Adrenal gland (tissue), 12 donors: ENCODE results near the gene BZW2. TPM values are rescaled to one million over a fixed set of nuclear protein-coding genes. Genes with fewer than 3 reads are reported as not detected.

Source experiments
- DNase-seq, 7 donors: peaks; one replicate each; pipeline ENCODE4 v3.0.0-alpha.2; 2019 to 2020
- H3K27ac ChIP-seq, 5 donors: fragments of 200-600 bp; sonication (generic) in 4 of 5; 1 replicate in 3 of 5; 2 replicates in 2 of 5; pipeline versions ENCODE4 v1.5.1 to v1.8.0; 2016 to 2020; ENCODE audit warnings: mild to moderate bottlenecking in 1 of 5
- H3K27me3 ChIP-seq: fragments of 200-600 bp; 2 replicates; pipeline ENCODE4 v1.8.0; 2021
- H3K36me3 ChIP-seq, 2 donors: fragments of 200-600 bp; replicated peaks in 1 of 2; 1 replicate in 1 of 2; 2 replicates in 1 of 2; pipeline versions ENCODE4 v1.5.1 to v1.8.0; 2018 to 2022
- H3K4me1 ChIP-seq, 2 donors: fragments of 200-600 bp; replicated peaks in 1 of 2; 1 replicate in 1 of 2; 2 replicates in 1 of 2; pipeline versions ENCODE4 v1.5.1 to v1.8.0; 2018 to 2021
- H3K4me3 ChIP-seq, 4 donors: fragments of 200-600 bp; sonication (generic) in 3 of 4; one replicate each; pipeline ENCODE4 v1.5.1; 2016 to 2018
- H3K9me3 ChIP-seq, 3 donors: fragments of 200-600 bp; sonication (generic) in 1 of 3; replicated peaks in 1 of 3; 1 replicate in 2 of 3; 2 replicates in 1 of 3; pipeline versions ENCODE4 v1.5.1 to v1.8.0; 2016 to 2021
- POLR2A ChIP-seq, 2 donors: fragments of 450-650 bp; IDR thresholded peaks; one replicate each; pipeline ENCODE4 v1.6.1; 2017; ENCODE audit warnings: antibody characterized with exemption in 2 of 2, mild to moderate bottlenecking in 2 of 2, moderate library complexity in 1 of 2
- WGBS, 4 donors: extraction: QIAGEN DNeasy Blood & Tissue Kit in 2 of 4; methylation state at CpG; one replicate each; pipeline versions ENCODE4 v1.1.5 to v1.1.7; 2013 to 2017; 5-methylcytosine and 5-hydroxymethylcytosine counted together
- intact Hi-C, 2 donors: fragments of 100-400 bp; cut with DNase I; formaldehyde crosslinking; loops; one replicate each; pipeline versions ENCODE4 v1.14.1 to v1.15.0; 2022 to 2023
- polyA plus RNA-seq, 3 donors: library from polyadenylated mRNA; stranded (reverse); fragments of 200-250 nt in 2 of 3; fragments of 350-450 nt in 1 of 3; fragmentation: Illumina TruSeq in 1 of 3; extraction: RNeasy Lipid Tissue Mini Kit (QIAGEN cat#74804) in 1 of 3; gene quantifications; one replicate each; pipeline ENCODE4 v1.2.3, GENCODE V29; 2013 to 2014
- total RNA-seq, 9 donors: library from RNA; depleted of rRNA in 4 of 9; stranded (reverse); fragments of >200 nt in 4 of 9; fragments of 120-200 nt in 1 of 9; fragmentation: NEBNext Ultra II Directional in 1 of 9; extraction: Animal tissue kit (Norgen Biotek cat#: 25700) in 1 of 9; gene quantifications; one replicate each; pipeline versions ENCODE4 v1.1.0 to v1.2.4, GENCODE V29; 2013 to 2023
- TF ChIP-seq, protein P1 (sequence below), 6 experiments: fragments of 450-650 bp in 4 of 6; fragments of 200-600 bp in 2 of 6; sonication (generic) in 1 of 6; IDR thresholded peaks; 1 replicate in 5 of 6; 2 replicates in 1 of 6; pipeline versions ENCODE4 v1.5.1 to v1.8.0; 2016 to 2021; ENCODE audit warnings: antibody characterized with exemption in 6 of 6, mild to moderate bottlenecking in 2 of 6, moderate library complexity in 1 of 6
- donor health status: healthy with polysubstance abuse.
- donor health status: Bipolar disorder and iron deficiency.
- donor health status: DM: yes; HTN: yes; CAD: no.
- donor health status: DM: no; HTN: no; CAD: no.
- donor health status: DM: no; HTN: no; CAD: no.
- donor health status: DM: yes; HTN: yes; CAD: no.

BZW2 gene
- total and polyA plus RNA-seq, 12 donors, result 11.1 to 46.5 (median 34.2) TPM

DNA sequence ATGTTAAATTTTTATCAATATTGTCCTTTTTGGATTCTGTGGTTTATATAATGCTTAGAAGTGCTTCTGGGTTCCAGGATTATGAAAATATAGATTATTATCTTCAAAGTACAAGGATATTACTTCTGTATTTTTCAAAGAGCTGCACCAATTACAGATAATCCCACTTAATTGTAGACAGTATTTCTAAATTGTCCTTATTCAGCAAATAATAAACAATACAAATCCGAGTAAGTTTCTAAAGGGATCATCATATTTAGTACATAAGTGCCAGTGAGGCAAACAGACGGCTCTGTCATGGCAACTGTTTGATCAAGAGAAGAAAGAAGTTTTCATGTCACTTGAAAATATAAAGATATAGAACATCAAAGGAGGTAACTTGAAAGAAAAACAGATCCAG is 19.6 kb upstream of the BZW2 start:
- 62 to 98% (median 81%) methylated on average over 2 of the region's 2 CpGs for WGBS, 4 donors
- Histone ChIP-seq H3K4me3 (no peak overlapping the region), H3K36me3 (peaks cover 0 to 11% of the 10 kb centered on the region in 2 donors), H3K4me1 (no peaks in the 10 kb centered on the region), H3K27ac (no peak overlapping the region), H3K27me3 (no peaks in the 10 kb centered on the region), H3K9me3 (no peaks in the 10 kb centered on the region)
- no peak for DNase-seq
- intact Hi-C loops, result no loop called here
- TF ChIP-seq, protein P1, sequence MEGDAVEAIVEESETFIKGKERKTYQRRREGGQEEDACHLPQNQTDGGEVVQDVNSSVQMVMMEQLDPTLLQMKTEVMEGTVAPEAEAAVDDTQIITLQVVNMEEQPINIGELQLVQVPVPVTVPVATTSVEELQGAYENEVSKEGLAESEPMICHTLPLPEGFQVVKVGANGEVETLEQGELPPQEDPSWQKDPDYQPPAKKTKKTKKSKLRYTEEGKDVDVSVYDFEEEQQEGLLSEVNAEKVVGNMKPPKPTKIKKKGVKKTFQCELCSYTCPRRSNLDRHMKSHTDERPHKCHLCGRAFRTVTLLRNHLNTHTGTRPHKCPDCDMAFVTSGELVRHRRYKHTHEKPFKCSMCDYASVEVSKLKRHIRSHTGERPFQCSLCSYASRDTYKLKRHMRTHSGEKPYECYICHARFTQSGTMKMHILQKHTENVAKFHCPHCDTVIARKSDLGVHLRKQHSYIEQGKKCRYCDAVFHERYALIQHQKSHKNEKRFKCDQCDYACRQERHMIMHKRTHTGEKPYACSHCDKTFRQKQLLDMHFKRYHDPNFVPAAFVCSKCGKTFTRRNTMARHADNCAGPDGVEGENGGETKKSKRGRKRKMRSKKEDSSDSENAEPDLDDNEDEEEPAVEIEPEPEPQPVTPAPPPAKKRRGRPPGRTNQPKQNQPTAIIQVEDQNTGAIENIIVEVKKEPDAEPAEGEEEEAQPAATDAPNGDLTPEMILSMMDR (IDR thresholded peaks at IDR 0.05), result no peak
- no peak for TF ChIP-seq POLR2A (IDR thresholded peaks at IDR 0.05)

DNA sequence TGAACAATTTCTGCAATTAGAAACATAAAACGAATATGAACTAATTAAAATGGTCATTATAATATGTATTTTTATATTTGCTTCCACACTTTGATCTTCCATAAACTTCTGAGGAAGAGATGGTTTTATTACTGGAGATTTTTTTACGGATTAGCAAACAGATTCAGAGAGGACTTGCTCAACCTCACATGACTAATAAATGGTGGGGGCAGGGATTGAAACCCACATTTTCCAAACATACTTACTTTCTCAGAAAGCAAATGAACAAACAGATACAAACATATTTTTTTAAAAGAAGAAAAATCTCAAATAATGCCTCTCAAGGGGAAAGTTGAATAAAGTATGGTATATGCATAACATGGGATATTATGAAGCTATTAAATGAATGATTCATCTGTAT is 18.7 kb upstream of the BZW2 start:
- Histone ChIP-seq H3K4me3 (no peak overlapping the region), H3K4me1 (no peaks in the 10 kb centered on the region), H3K36me3 (peaks cover 0 to 11% of the 10 kb centered on the region in 2 donors), H3K27me3 (no peaks in the 10 kb centered on the region), H3K9me3 (no peaks in the 10 kb centered on the region), H3K27ac (no peak overlapping the region)
- DNase-seq, result peak in 2 of 7 donors; percentile 12 to 23
- TF ChIP-seq, protein P1 (IDR thresholded peaks at IDR 0.05), result no peak
- TF ChIP-seq POLR2A (IDR thresholded peaks at IDR 0.05), result no peak
- 62 to 76% (median 67%) methylated on average over 2 of the region's 2 CpGs for WGBS, 4 donors
- intact Hi-C loops, result no loop called here

DNA sequence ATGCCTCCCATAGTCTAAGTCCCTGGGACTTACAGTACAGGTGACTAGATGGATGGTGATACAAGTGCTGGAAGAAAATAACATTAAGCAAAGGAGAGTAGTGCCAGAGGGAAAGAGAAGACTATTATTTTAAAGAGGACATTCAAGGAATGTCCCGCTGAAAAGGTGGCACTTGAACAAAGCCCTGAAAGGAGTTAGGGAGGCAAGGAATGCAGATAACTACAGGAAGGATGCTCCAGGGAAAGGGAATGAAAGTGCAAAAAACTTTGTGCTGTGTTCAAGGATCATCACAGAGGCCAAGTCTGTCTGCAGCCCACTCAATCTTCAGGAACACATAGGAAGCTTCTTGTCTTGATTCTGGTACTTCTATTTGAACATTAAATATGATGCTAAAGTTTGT is 15.3 kb upstream of the BZW2 start:
- 80 to 91% (median 87%) methylated on average over 1 of the region's 1 CpG for WGBS, 4 donors
- Histone ChIP-seq H3K4me3 (no peak overlapping the region), H3K27me3 (no peaks in the 10 kb centered on the region), H3K27ac (no peak overlapping the region), H3K9me3 (no peaks in the 10 kb centered on the region), H3K36me3 (no peaks in the 10 kb centered on the region), H3K4me1 (peaks cover 0 to 17% of the 10 kb centered on the region in 2 donors)
- TF ChIP-seq, protein P1 (IDR thresholded peaks at IDR 0.05), result no peak
- no peak for TF ChIP-seq POLR2A (IDR thresholded peaks at IDR 0.05)
- intact Hi-C loops, result no loop called here
- no peak for DNase-seq

DNA sequence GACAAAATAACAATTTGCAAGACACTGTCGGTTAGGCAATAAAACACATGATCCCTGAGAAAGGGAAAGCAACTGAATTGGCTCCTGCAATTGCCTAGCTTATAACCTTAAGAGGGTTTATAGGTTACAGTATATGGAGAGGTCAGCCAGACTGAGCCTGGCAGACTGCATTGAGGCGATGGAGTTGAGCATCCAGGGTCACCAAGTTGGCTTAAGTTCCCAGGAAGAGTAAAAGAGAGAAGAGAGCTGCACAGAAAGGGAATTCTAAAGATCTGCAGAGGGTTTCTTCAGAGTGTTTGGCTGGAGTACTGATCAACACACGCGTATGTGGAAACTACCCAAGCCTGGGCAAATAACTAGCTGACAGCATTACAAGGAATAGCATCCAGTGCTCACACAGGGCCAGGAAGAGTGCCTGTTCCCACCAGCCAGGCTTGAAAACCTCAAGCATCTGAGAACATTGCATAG is 11.7 kb upstream of the BZW2 start:
- H3K27me3 ChIP-seq, result no peaks in the 10 kb centered on the region
- peak in 1 of 7 donors; percentile 19 for DNase-seq
- H3K36me3 ChIP-seq, result no peaks in the 10 kb centered on the region
- no peak overlapping the region for H3K4me3 ChIP-seq
- H3K9me3 ChIP-seq, result no peaks in the 10 kb centered on the region
- H3K4me1 ChIP-seq, result peaks cover 9 to 33% of the 10 kb centered on the region in 2 donors
- H3K27ac ChIP-seq, result no peak overlapping the region
- 61 to 64% (median 63%) methylated on average over 4 of the region's 4 CpGs for WGBS, 4 donors
- TF ChIP-seq POLR2A (IDR thresholded peaks at IDR 0.05), result no peak
- TF ChIP-seq, protein P1 (IDR thresholded peaks at IDR 0.05), result no peak
- intact Hi-C loops, result no loop called here
